HG03432 (cell line): ENCODE measurements around the gene SRM.
"Not testable (repeated sequence)": the region's sequence is repeated elsewhere in the genome, so short reads cannot be mapped to it uniquely, and the experiment has no call there.

Source experiments
- ATAC-seq: cut with Tn5 transposase; IDR thresholded peaks from one replicate; pipeline ENCODE4 v1.9.1; 2021; ENCODE audit warnings: mild to moderate bottlenecking, moderate library complexity; ENCODE audit not compliant: unreplicated experiment

Gene SRM

GRCh38 chr1:11059968-11060830 is at the start of gene SRM:
SRM (minus strand) TSS chr1:11060018; CDS start chr1:11059943, 75 bp downstream.
- peak; percentile 90 for ATAC-seq

- ATAC-seq = no peak
Observed at GRCh38 chr1:11109047-11109760, 49.4 kb upstream of the SRM start.

- ATAC-seq = no peak
Observed at GRCh38 chr1:11107599-11107998, 47.8 kb upstream of the SRM start.

GRCh38 chr1:11105586-11105985 is 45.8 kb upstream of the SRM start:
- no peak for ATAC-seq

GRCh38 chr1:11101347-11101746 is 41.5 kb upstream of the SRM start:
- no peak for ATAC-seq

- not testable (repeated sequence) for ATAC-seq
Observed at GRCh38 chr1:11100806-11101205, 41.0 kb upstream of the SRM start.

- no peak for ATAC-seq
Observed at GRCh38 chr1:11100149-11100493, 40.3 kb upstream of the SRM start.

GRCh38 chr1:11099310-11100148 is 39.7 kb upstream of the SRM start, which contains the start of gene EXOSC10:
EXOSC10 (minus strand) TSS chr1:11099869; CDS start chr1:11099831, 38 bp downstream.
- ATAC-seq = peak; percentile 92

GRCh38 chr1:11098931-11099309 is 39.1 kb upstream of the SRM start:
- ATAC-seq = no peak

GRCh38 chr1:11083784-11084183 is 24.0 kb upstream of the SRM start:
- ATAC-seq = not testable (repeated sequence)

GRCh38 chr1:11080931-11081330 is 21.1 kb upstream of the SRM start:
- ATAC-seq = no peak

- ATAC-seq = no peak
Observed at GRCh38 chr1:11078631-11079030, 18.8 kb upstream of the SRM start.

- ATAC-seq = not testable (repeated sequence)
Observed at GRCh38 chr1:11073398-11073797, 13.6 kb upstream of the SRM start.

- ATAC-seq = no peak
Observed at GRCh38 chr1:11072216-11072917, 12.5 kb upstream of the SRM start.

GRCh38 chr1:11071463-11072215 is 11.8 kb upstream of the SRM start:
- ATAC-seq = no peak

GRCh38 chr1:11070876-11071275 is 11.1 kb upstream of the SRM start:
- no peak for ATAC-seq

- no peak for ATAC-seq
Observed at GRCh38 chr1:11068600-11069473, 9.0 kb upstream of the SRM start.

GRCh38 chr1:11067716-11068599 is 8.1 kb upstream of the SRM start:
- no peak for ATAC-seq
